SH-SY5Y (cell line): ENCODE results near the gene LSM7.

Experiments
- GATA2 ChIP-seq: IDR thresholded peaks from 2 replicates; pipeline ENCODE4 v1.6.1; 2011; ENCODE audit warnings: mild to moderate bottlenecking, low read depth, low read length
- GATA3 ChIP-seq: IDR thresholded peaks from 2 replicates; pipeline ENCODE4 v1.6.1; 2011; ENCODE audit warnings: low read depth, mild to moderate bottlenecking, low read length, moderate library complexity

Gene LSM7

GRCh38 chr19:2309734-2310362, 18.5 kb downstream of the LSM7 start:
- TF ChIP-seq GATA2 = no peak
- no peak for TF ChIP-seq GATA3

- TF ChIP-seq GATA2 (no peak), GATA3 (no peak)
These were observed 20.3 kb downstream of the LSM7 start, which contains the start of gene LINGO3 for GRCh38 chr19:2308114-2308556. TSS of gene LINGO3 (minus strand) at chr19:2308154. CDS start at chr19:2291776, 16,378 bp downstream.

- TF ChIP-seq GATA2 = no peak
- no peak for TF ChIP-seq GATA3
These were observed 20.8 kb downstream of the LSM7 start for GRCh38 chr19:2307518-2308012.

- no peak for TF ChIP-seq GATA2
- TF ChIP-seq GATA3 = no peak
These were observed 21.4 kb downstream of the LSM7 start for GRCh38 chr19:2306971-2307370.

- TF ChIP-seq GATA2 (no peak), GATA3 (no peak)
These were observed 22.0 kb downstream of the LSM7 start for GRCh38 chr19:2306281-2306806.

DNA sequence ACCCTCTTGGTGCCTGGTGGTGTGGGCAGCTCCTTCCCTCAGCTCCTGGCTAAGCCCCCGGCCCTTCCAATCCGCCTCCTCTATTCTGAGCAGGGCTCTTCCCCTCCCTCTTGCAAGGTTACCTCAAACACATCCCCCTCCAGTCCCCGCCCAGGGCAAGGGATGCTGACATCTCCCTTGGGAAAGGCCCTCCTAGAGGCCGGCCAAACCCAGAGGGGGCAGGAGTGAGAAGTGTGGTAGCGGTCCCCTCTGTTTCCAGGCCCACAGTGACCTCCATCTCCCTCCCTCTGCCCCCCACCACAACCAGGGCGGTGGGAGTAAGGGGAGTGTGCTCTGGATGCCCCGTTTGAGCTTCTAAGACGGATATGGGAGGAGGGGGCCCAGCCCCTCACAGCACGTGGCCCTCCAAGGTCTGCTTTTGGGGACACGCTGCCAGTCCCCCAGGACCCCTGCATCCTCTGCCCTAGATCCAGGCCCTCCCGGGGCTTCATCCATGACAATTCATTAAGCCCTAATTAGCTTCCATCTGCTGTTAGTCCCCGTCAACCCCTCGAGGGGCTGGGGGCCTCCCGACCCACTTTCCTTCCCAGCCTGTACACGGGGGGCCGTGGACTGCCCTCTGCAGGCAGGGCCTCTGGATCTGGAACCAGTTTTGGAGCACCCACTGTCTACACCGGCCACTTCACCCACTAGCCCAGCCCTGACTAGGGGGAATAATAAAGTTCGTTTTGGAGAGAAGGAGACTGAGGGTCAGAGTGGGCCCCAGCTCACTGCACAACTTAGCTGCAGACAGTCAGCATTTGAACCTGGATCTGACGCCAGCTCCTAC, 22.7 kb downstream of the LSM7 start:
- TF ChIP-seq GATA3 = no peak
- no peak for TF ChIP-seq GATA2

GRCh38 chr19:2303211-2303798, 25.1 kb downstream of the LSM7 start:
- TF ChIP-seq GATA3 (no peak), GATA2 (no peak)

- TF ChIP-seq GATA3 (no peak), GATA2 (no peak)
These were observed 25.8 kb downstream of the LSM7 start for GRCh38 chr19:2302319-2303210.

GRCh38 chr19:2300533-2300932, 27.9 kb downstream of the LSM7 start:
- TF ChIP-seq GATA3 (no peak), GATA2 (no peak)

DNA sequence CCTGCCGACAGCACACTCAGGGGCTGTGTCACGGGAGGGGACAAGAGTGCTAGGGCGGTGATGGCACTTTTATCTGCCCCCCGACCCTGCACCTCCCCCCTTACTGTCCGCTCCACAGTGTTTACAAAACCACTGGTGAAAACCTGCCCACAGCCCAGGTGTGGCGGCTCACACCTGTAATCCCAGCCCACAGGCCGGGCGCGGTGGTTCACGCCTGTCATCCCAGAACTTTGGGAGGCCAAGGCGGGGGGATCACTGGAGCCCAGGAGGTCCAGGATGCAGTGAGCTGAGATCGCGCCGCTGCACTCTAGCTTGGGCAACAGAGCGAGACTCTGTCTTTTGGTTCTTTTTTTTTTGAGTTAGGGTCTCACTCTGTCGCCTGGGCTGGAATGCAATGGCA, 32.2 kb downstream of the LSM7 start:
- TF ChIP-seq GATA2 = no peak

GRCh38 chr19:2294687-2295335, 33.6 kb downstream of the LSM7 start:
- peak; percentile 43; the same call in 1 of the 2 replicates for TF ChIP-seq GATA2
- TF ChIP-seq GATA3 = no peak

DNA sequence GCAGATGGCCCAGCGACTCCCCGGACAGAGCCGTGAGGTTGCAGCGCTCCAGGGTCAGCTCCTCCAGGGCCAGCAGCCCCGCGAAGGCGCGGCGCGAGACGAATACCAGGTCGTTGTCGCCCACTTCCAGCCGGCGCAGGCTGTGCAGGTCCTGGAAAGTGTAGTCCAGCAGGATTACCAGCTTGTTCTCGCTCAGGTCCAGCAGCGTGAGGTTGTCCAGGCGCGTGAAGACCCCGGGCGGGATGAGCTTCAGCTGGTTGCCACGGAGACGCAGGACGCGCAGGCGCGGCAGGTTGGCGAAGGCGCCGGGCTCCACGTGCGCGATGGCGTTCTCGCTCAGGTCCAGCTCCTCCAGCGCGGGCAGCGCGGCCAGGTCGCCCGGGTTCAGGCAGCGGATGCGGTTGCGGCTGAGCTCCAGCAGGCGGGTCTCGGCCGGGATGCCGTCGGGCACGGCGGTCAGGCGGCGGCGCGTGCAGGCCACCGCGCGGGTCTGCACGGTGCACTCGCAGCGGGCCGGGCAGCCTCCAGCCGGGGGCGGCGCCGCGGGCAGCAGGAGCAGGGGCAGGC, 37.1 kb downstream of the LSM7 start:
- TF ChIP-seq GATA3 (no peak), GATA2 (no peak)
